Measurements from ENCODE around the gene C6orf120.
"Not testable (repeated sequence)": the region's sequence is repeated elsewhere in the genome, so short reads cannot be mapped to it uniquely, and the experiment has no call there.

DNA sequence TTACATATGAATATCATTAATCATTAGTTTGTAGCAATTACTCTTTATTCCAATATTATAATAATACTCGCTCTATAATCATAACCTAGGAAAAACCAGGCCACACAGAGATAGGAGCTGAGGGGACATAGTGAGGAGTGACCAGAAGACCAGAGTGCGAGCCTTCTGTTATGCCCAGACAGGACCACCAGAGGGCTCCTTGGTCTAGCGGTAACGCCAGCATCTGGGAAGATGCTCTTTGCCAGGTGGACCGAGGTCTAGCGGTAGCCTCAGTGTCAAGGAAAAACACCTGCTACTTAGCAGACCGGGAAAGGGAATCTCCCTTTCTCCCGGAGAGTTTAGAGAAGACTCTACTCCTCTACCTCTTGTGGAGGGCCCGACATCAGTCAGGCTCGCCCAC is 4.8 kb upstream of the C6orf120 start:
- TF ChIP-seq CTCF (IDR thresholded peaks at IDR 0.05): peak in 3 of 6 experiments; percentile 13 to 29 (median 22)
- not testable (repeated sequence) for TF ChIP-seq POLR2A (IDR thresholded peaks at IDR 0.05)
